HepG2 (cell line): ENCODE data around the gene DAG1. TPM values are rescaled to one million over a fixed set of nuclear protein-coding genes. Genes with fewer than 3 reads are reported as not detected.

Source experiments
- ATF7 ChIP-seq, 2 experiments: fragments of 450-650 bp in 1 of 2; sonication (generic) in 1 of 2; formaldehyde crosslinking in 1 of 2; IDR thresholded peaks; 2 replicates each; pipeline versions ENCODE4 v1.4.0 to v1.6.1; 2016 to 2020; ENCODE audit warnings: antibody characterized with exemption in 1 of 2, mild to moderate bottlenecking in 1 of 2, missing genetic modification reagents in 1 of 2
- CBFB ChIP-seq: sonication (generic); formaldehyde crosslinking; IDR thresholded peaks from 2 replicates; pipeline ENCODE4 v1.4.0; 2020; ENCODE audit warnings: missing genetic modification reagents
- CENPT ChIP-seq: sonication (generic); formaldehyde crosslinking; IDR thresholded peaks from 2 replicates; pipeline ENCODE4 v1.8.0; 2022; ENCODE audit warnings: low read depth, mild to moderate bottlenecking, moderate library complexity, missing genetic modification reagents
- CTCF ChIP-seq: sonication (generic); formaldehyde crosslinking; IDR thresholded peaks from 2 replicates; pipeline ENCODE4 v1.5.0; 2020; ENCODE audit warnings: mild to moderate bottlenecking, missing genetic modification reagents, moderate library complexity
- GATA4 ChIP-seq: sonication (generic); IDR thresholded peaks from 2 replicates; pipeline ENCODE4 v1.6.1; 2016; ENCODE audit warnings: antibody characterized with exemption, low read depth, borderline replicate concordance
- HNRNPK ChIP-seq: fragments of 200-400 bp; formaldehyde crosslinking; IDR thresholded peaks from 2 replicates; pipeline ENCODE4 v1.6.1; 2018; ENCODE audit warnings: low read length, low read depth, moderate library complexity, mild to moderate bottlenecking; ENCODE audit not compliant: poor library complexity, severe bottlenecking
- MED8 ChIP-seq: sonication (generic); formaldehyde crosslinking; IDR thresholded peaks from 2 replicates; pipeline ENCODE4 v1.8.1; 2023; ENCODE audit warnings: mild to moderate bottlenecking, missing genetic modification reagents; ENCODE audit not compliant: insufficient replicate concordance
- POLR2G ChIP-seq: fragments of 200-400 bp; formaldehyde crosslinking; IDR thresholded peaks from 2 replicates; pipeline ENCODE4 v1.6.1; 2018; ENCODE audit warnings: mild to moderate bottlenecking, low read depth, low read length, moderate library complexity
- SATB2 ChIP-seq: sonication (generic); formaldehyde crosslinking; IDR thresholded peaks from 2 replicates; pipeline ENCODE4 v1.5.0; 2020; ENCODE audit warnings: missing genetic modification reagents
- TOE1 ChIP-seq: sonication (generic); formaldehyde crosslinking; IDR thresholded peaks from 2 replicates; pipeline ENCODE4 v1.4.0; 2020; ENCODE audit warnings: mild to moderate bottlenecking, missing genetic modification reagents
- XRCC5 ChIP-seq: fragments of 200-400 bp; formaldehyde crosslinking; optimal IDR thresholded peaks from 2 replicates; pipeline ENCODE3; 2017; ENCODE audit warnings: mild to moderate bottlenecking, low read length
- ZNF501 ChIP-seq: sonication (generic); formaldehyde crosslinking; IDR thresholded peaks from 2 replicates; pipeline ENCODE4 v1.5.1; 2020; ENCODE audit warnings: mild to moderate bottlenecking, moderate library complexity, missing genetic modification reagents
- ZNF670 ChIP-seq: sonication (generic); formaldehyde crosslinking; IDR thresholded peaks from 2 replicates; pipeline ENCODE4 v1.8.0; 2022; ENCODE audit warnings: mild to moderate bottlenecking, missing genetic modification reagents, borderline replicate concordance
- ZNF768 ChIP-seq: sonication (generic); formaldehyde crosslinking; IDR thresholded peaks from 2 replicates; pipeline ENCODE4 v1.4.0; 2020; ENCODE audit warnings: missing genetic modification reagents
- ZNF788 ChIP-seq: sonication (generic); formaldehyde crosslinking; IDR thresholded peaks from 2 replicates; pipeline ENCODE4 v1.5.0; 2020; ENCODE audit warnings: mild to moderate bottlenecking, missing genetic modification reagents, borderline replicate concordance
- polyA plus RNA-seq, 8 experiments: library from polyadenylated mRNA; depleted of rRNA in 3 of 8; stranded (reverse) in 7 of 8; unstranded in 1 of 8; fragments of >200 nt; fragmentation: Illumina TruSeq in 4 of 8; extraction: Trizol in 4 of 8; gene quantifications; 2 replicates each; pipeline versions ENCODE4 v1.2.1 to v1.2.3, GENCODE V29; 2011 to 2016; ENCODE audit warnings: low read depth in 4 of 8, missing spikeins in 1 of 8, mixed read lengths in 1 of 8; ENCODE audit not compliant: insufficient read depth in 1 of 8
- total RNA-seq, 5 experiments: library from RNA; depleted of rRNA; stranded (reverse); fragments of >200 nt; fragmentation: Illumina TruSeq; extraction: Trizol; gene quantifications; 2 replicates each; pipeline ENCODE4 v1.2.3, GENCODE V29; 2016; ENCODE audit warnings: low read depth in 1 of 5
- TF ChIP-seq, protein P1 (sequence below): sonication (generic); formaldehyde crosslinking; IDR thresholded peaks from 2 replicates; pipeline ENCODE4 v1.5.0; 2020; ENCODE audit warnings: missing genetic modification reagents
- TF ChIP-seq, protein P2 (sequence below): sonication (generic); formaldehyde crosslinking; IDR thresholded peaks from 2 replicates; pipeline ENCODE4 v1.4.0; 2020; ENCODE audit warnings: low read depth, mild to moderate bottlenecking, missing genetic modification reagents
- TF ChIP-seq, protein P3 (sequence below): sonication (generic); formaldehyde crosslinking; IDR thresholded peaks from 2 replicates; pipeline ENCODE4 v1.4.0; 2020; ENCODE audit warnings: mild to moderate bottlenecking, missing genetic modification reagents

The DAG1 gene
- total and polyA plus RNA-seq, 2 of the 13 experiments (the other 11 are each of a cell fraction or from before 2014, with no cell fraction given), result 47.3 to 50.4 TPM

DNA sequence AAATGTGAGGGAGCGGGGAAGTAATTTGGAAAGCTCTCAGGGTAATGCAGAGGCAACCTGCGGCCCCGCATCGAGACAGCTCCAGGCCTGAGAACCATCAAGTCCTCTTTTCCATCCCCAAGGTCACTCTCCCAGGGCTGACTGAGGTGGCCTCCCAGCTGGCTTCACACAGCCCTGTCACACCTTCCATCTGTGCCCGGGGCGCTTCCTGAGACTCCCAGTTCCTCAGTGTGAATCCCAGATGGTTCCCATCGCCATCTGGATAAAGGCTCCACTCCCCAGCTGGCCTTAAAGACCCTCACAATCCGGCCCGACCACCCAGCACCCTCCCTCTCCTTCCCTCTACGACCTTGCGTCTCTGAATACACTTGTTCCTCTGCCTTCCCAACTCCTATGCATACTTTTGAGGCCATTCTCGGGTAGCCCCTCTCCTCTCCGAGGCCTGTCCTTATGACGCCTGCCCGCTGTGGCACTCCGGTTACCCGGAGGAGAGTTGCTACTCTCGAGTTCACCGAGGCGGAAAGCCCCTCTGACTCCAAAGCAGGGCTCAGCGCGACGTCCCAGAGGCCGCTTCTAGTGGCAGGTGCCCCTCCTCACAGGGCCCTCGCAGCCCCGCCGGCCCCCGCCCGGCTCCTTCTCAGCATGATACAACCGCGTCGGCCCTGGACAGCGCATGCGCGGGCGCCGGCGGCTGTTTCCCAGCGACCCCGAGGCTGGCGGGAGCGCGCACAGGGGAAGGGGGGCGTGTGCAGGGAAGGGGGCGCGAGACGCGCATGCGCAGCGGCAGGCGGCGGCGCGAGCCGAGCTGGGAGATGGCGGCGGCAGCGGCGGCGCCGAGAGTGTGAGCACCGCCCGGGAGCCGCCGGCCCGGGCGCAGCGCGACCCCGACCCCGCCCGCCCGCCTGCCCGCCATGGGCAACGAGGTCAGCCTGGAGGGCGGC is 83.9 kb downstream of the DAG1 start, which contains the start of gene BSN (continued):
- TF ChIP-seq SATB2 (CRISPR knock-in tag) (no peak), ZNF670 (CRISPR knock-in tag) (no peak; the same call in 1 of the 2 replicates), MED8 (CRISPR knock-in tag) (no peak), ZNF501 (CRISPR knock-in tag) (peak; percentile 78), TOE1 (CRISPR knock-in tag) (no peak), CTCF (CRISPR knock-in tag) (no peak), ZNF788 (no peak), POLR2G (peak; percentile 63), ZNF768 (CRISPR knock-in tag) (no peak), HNRNPK (peak; percentile 18), CENPT (CRISPR knock-in tag) (no peak), XRCC5 (no peak), ATF7 (IDR thresholded peaks at IDR 0.05) (no peak), ATF7 (CRISPR knock-in tag; IDR thresholded peaks at IDR 0.05) (no peak), GATA4 (no peak), CBFB (CRISPR knock-in tag) (no peak)
- TF ChIP-seq, protein P1, sequence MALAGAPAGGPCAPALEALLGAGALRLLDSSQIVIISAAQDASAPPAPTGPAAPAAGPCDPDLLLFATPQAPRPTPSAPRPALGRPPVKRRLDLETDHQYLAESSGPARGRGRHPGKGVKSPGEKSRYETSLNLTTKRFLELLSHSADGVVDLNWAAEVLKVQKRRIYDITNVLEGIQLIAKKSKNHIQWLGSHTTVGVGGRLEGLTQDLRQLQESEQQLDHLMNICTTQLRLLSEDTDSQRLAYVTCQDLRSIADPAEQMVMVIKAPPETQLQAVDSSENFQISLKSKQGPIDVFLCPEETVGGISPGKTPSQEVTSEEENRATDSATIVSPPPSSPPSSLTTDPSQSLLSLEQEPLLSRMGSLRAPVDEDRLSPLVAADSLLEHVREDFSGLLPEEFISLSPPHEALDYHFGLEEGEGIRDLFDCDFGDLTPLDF (CRISPR knock-in tag), result no peak; the same call in 1 of the 2 replicates
- TF ChIP-seq, protein P2, sequence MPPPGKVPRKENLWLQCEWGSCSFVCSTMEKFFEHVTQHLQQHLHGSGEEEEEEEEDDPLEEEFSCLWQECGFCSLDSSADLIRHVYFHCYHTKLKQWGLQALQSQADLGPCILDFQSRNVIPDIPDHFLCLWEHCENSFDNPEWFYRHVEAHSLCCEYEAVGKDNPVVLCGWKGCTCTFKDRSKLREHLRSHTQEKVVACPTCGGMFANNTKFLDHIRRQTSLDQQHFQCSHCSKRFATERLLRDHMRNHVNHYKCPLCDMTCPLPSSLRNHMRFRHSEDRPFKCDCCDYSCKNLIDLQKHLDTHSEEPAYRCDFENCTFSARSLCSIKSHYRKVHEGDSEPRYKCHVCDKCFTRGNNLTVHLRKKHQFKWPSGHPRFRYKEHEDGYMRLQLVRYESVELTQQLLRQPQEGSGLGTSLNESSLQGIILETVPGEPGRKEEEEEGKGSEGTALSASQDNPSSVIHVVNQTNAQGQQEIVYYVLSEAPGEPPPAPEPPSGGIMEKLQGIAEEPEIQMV, result 0 out of 2 replicates have a peak, but pooled peaks have one; percentile 1
- TF ChIP-seq, protein P3, sequence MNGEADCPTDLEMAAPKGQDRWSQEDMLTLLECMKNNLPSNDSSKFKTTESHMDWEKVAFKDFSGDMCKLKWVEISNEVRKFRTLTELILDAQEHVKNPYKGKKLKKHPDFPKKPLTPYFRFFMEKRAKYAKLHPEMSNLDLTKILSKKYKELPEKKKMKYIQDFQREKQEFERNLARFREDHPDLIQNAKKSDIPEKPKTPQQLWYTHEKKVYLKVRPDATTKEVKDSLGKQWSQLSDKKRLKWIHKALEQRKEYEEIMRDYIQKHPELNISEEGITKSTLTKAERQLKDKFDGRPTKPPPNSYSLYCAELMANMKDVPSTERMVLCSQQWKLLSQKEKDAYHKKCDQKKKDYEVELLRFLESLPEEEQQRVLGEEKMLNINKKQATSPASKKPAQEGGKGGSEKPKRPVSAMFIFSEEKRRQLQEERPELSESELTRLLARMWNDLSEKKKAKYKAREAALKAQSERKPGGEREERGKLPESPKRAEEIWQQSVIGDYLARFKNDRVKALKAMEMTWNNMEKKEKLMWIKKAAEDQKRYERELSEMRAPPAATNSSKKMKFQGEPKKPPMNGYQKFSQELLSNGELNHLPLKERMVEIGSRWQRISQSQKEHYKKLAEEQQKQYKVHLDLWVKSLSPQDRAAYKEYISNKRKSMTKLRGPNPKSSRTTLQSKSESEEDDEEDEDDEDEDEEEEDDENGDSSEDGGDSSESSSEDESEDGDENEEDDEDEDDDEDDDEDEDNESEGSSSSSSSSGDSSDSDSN, result peak; percentile 69
